Measurements from ENCODE around the gene CCDC194.

DNA sequence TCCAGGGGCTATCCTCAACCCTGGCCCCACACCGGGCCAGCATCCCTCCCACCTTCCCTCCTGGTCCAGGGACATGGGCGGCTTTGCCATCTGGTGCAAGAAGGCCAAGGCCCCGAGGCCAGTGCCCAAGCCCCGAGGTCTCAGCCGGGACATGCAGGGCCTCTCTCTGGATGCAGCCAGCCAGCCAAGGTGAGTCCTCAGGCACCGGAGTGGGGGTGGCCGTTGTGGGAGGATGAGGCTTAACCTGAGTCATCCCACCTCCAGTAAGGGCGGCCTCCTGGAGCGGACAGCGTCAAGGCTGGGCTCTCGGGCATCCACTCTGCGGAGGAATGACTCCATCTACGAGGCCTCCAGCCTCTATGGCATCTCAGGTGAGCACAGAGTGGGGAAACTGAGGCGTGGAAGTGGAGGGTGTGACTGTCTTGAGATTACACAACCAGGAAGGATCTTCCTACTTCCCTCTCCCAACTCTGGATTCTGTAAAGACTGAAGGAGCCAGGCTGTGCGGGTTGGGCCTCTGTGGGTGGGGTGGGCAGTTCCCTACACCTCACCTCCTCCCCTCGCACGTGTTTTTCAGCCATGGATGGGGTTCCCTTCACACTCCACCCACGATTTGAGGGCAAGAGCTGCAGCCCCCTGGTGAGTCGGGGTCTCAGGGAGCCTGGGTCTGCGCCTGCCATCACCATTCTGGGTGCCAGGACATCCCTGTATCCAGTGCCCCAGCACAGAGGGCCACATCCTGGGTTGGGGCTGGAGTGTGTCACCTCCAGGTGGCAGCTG is 29.6 kb upstream of the CCDC194 start:
- no peak for TF ChIP-seq MXI1 (conservative IDR thresholded peaks at IDR 0.05; ENCODE audit: poor library complexity, severe bottlenecking)
- no peak for TF ChIP-seq CTCF (IDR thresholded peaks at IDR 0.05; ENCODE audit: poor library complexity, severe bottlenecking)
- no peak for TF ChIP-seq EZH2 (IDR thresholded peaks at IDR 0.05; ENCODE audit: borderline replicate concordance, insufficient read depth, low read length, poor library complexity, severe bottlenecking)
- TF ChIP-seq RAD21 (conservative IDR thresholded peaks at IDR 0.05) = no peak
- no peak for TF ChIP-seq TAF1 (IDR thresholded peaks at IDR 0.05; ENCODE audit: low read depth)
